Measurements from ENCODE around the gene TIMP2.

The TIMP2 gene

GRCh38 chr17:78864117-78864516 lies 61.1 kb downstream of the TIMP2 start:
- TF ChIP-seq, protein P1, sequence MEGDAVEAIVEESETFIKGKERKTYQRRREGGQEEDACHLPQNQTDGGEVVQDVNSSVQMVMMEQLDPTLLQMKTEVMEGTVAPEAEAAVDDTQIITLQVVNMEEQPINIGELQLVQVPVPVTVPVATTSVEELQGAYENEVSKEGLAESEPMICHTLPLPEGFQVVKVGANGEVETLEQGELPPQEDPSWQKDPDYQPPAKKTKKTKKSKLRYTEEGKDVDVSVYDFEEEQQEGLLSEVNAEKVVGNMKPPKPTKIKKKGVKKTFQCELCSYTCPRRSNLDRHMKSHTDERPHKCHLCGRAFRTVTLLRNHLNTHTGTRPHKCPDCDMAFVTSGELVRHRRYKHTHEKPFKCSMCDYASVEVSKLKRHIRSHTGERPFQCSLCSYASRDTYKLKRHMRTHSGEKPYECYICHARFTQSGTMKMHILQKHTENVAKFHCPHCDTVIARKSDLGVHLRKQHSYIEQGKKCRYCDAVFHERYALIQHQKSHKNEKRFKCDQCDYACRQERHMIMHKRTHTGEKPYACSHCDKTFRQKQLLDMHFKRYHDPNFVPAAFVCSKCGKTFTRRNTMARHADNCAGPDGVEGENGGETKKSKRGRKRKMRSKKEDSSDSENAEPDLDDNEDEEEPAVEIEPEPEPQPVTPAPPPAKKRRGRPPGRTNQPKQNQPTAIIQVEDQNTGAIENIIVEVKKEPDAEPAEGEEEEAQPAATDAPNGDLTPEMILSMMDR (IDR thresholded peaks at IDR 0.05; ENCODE audit: borderline replicate concordance, insufficient read depth, low read depth, low read length) = no peak
- no peak overlapping the region for H3K4me3 ChIP-seq (ENCODE audit: low read depth, low read length)

DNA sequence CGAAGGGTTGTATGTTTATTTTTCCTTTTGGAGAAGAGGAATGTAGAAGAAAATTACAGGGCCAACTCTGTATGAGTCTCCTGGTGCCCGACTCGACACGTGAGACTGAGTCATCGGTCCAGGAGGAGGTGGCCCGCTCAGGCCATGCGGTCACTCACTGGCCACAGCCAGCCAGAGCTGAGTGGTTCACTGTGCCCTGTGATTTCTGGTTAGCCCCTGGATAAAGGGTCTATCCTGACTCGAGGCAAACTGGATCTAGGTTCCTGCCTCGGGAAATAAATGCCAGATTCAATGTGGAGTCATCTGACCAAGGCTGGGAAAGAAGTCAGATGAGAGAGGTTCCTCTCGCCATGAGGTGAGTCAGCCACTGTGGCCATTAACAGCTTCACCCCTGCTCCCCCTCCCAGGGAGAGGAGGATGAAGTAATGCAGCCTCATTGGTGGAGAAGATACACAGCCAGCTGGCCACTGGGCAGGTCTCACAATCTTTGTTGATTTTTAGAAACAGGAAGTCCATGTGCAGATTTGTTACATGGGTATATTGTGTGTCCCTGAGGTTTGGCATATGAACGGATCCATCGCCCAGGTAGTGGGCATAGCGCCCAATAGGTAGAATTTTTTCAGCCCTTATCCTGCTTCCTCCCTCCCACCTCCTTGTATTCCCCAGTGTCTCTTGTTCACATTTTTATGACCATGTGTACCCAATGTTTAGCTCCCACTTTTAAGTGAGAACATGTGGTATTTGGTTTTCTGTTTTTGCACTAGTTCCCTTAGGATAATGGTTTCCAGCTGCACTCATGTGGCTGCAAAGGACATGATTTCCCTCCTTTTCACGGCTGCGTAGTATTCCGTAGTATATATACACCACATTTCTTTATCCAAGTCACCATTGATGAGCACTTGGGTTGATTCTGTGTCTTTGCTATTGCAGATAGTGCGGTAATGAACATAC lies 62.8 kb downstream of the TIMP2 start:
- TF ChIP-seq, protein P1 (IDR thresholded peaks at IDR 0.05; ENCODE audit: borderline replicate concordance, insufficient read depth, low read depth, low read length) = no peak
- H3K4me3 ChIP-seq (ENCODE audit: low read depth, low read length) = no peak overlapping the region

DNA sequence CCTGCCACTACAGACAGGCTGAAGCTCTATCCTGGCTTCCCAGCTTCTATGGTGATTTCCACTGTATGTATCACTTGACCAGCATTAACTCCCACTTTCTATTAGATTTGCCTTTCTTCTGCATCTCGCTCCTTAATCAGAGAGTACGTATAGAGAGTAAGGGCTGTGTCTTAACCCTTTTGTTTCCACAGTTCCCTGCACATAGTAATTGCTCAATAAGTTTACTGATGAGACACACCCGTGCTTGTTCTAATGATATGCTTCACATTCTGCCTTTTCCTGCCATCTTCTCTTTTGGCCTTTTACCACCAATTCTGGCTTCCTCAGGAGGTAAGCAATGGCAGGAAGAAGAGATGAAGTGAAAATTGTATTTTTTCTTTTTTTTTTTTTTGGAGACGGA lies 64.0 kb downstream of the TIMP2 start:
- H3K4me3 ChIP-seq (ENCODE audit: low read depth, low read length) = no peak overlapping the region
- TF ChIP-seq, protein P1 (IDR thresholded peaks at IDR 0.05; ENCODE audit: borderline replicate concordance, insufficient read depth, low read depth, low read length) = no peak

- TF ChIP-seq, protein P1 (IDR thresholded peaks at IDR 0.05; ENCODE audit: borderline replicate concordance, insufficient read depth, low read depth, low read length) = no peak
- no peak overlapping the region for H3K4me3 ChIP-seq (ENCODE audit: low read depth, low read length)
Observed at GRCh38 chr17:78859051-78859450, 66.1 kb downstream of the TIMP2 start.

- TF ChIP-seq, protein P1 (IDR thresholded peaks at IDR 0.05; ENCODE audit: borderline replicate concordance, insufficient read depth, low read depth, low read length) = no peak
- H3K4me3 ChIP-seq (ENCODE audit: low read depth, low read length) = no peak overlapping the region
Observed at GRCh38 chr17:78857266-78857665, 67.9 kb downstream of the TIMP2 start.

GRCh38 chr17:78855561-78856165 lies 69.5 kb downstream of the TIMP2 start:
- no peak overlapping the region for H3K4me3 ChIP-seq (ENCODE audit: low read depth, low read length)
- TF ChIP-seq, protein P1 (IDR thresholded peaks at IDR 0.05; ENCODE audit: borderline replicate concordance, insufficient read depth, low read depth, low read length) = no peak

Measured in GM12875 (cell line).